Colonic mucosa (tissue), 4 donors: ENCODE data around the gene RFX2. TPM values are rescaled to one million over a fixed set of nuclear protein-coding genes. Genes with fewer than 3 reads are reported as not detected.

Experiments
- DNase-seq: peaks from one replicate; pipeline ENCODE4 v3.0.0-alpha.2; 2020
- H3K27ac ChIP-seq: fragments of 200-600 bp; one replicate; pipeline ENCODE4 v1.8.0; 2021
- H3K27me3 ChIP-seq: fragments of 200-600 bp; one replicate; pipeline ENCODE4 v1.8.0; 2021
- H3K36me3 ChIP-seq: fragments of 200-600 bp; one replicate; pipeline ENCODE4 v1.8.0; 2021
- H3K4me1 ChIP-seq: fragments of 200-600 bp; one replicate; pipeline ENCODE4 v1.8.0; 2021; ENCODE audit warnings: mild to moderate bottlenecking
- H3K4me3 ChIP-seq: fragments of 200-600 bp; one replicate; pipeline ENCODE4 v1.8.0; 2021
- H3K9ac ChIP-seq, 2 donors: one replicate each; pipeline ENCODE4 v1.7.0; 2013; ENCODE audit warnings: control low read depth in 2 of 2, low read depth in 2 of 2, low read length in 2 of 2
- H3K9me3 ChIP-seq: fragments of 200-600 bp; one replicate; pipeline ENCODE4 v1.8.0; 2021
- intact Hi-C: fragments of 100-400 bp; cut with DNase I; formaldehyde crosslinking; loops from one replicate; pipeline ENCODE4 v1.14.1; 2022
- total RNA-seq, 2 donors: library from RNA; stranded (reverse); fragmentation: NEBNext Ultra II Directional in 1 of 2; extraction: Animal tissue kit (Norgen Biotek cat#: 25700) in 1 of 2; gene quantifications; one replicate each; pipeline ENCODE4 v1.2.1, GENCODE V29; 2021
- TF ChIP-seq, protein P1 (sequence below): fragments of 200-600 bp; IDR thresholded peaks from one replicate; pipeline ENCODE4 v1.8.0; 2022; ENCODE audit warnings: antibody characterized with exemption, mild to moderate bottlenecking
- donor health status: healthy.
- donor health status: DM: no; HTN: no; CAD: no.
- donor health status: DM: no; HTN: no; CAD: no.

The RFX2 gene
- total RNA-seq, 2 donors from 2014 or later: 6.2 to 7.3 TPM

DNA sequence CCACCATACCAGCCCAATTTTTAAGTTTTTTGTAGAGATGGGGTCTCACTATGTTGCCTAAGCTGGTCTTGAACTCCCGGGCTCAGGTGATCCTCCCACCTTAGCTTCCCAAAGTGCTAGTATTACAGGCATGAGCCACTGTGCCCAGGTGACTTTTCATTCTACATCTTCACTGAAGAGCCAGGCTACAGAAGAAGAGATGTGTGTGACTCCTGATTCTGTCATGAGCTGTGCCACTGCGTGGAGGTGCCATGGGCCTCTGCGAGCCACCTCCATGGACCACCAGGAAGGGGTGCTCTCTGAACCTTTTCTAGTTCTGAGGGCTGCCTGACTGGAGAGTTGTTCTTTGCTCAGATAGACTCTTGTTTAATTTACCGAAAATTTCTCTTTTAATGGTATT lies 75.8 kb downstream of the RFX2 start:
- intact Hi-C loops: no loop called here
- H3K4me3 ChIP-seq: no peak overlapping the region
- H3K27me3 ChIP-seq: no peaks in the 10 kb centered on the region
- DNase-seq: no peak
- H3K27ac ChIP-seq: no peak overlapping the region
- TF ChIP-seq, protein P1, sequence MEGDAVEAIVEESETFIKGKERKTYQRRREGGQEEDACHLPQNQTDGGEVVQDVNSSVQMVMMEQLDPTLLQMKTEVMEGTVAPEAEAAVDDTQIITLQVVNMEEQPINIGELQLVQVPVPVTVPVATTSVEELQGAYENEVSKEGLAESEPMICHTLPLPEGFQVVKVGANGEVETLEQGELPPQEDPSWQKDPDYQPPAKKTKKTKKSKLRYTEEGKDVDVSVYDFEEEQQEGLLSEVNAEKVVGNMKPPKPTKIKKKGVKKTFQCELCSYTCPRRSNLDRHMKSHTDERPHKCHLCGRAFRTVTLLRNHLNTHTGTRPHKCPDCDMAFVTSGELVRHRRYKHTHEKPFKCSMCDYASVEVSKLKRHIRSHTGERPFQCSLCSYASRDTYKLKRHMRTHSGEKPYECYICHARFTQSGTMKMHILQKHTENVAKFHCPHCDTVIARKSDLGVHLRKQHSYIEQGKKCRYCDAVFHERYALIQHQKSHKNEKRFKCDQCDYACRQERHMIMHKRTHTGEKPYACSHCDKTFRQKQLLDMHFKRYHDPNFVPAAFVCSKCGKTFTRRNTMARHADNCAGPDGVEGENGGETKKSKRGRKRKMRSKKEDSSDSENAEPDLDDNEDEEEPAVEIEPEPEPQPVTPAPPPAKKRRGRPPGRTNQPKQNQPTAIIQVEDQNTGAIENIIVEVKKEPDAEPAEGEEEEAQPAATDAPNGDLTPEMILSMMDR: no peak
- H3K4me1 ChIP-seq: no peaks in the 10 kb centered on the region
- H3K9ac ChIP-seq: no peak overlapping the region
- no peaks in the 10 kb centered on the region for H3K36me3 ChIP-seq
- H3K9me3 ChIP-seq: no peaks in the 10 kb centered on the region

DNA sequence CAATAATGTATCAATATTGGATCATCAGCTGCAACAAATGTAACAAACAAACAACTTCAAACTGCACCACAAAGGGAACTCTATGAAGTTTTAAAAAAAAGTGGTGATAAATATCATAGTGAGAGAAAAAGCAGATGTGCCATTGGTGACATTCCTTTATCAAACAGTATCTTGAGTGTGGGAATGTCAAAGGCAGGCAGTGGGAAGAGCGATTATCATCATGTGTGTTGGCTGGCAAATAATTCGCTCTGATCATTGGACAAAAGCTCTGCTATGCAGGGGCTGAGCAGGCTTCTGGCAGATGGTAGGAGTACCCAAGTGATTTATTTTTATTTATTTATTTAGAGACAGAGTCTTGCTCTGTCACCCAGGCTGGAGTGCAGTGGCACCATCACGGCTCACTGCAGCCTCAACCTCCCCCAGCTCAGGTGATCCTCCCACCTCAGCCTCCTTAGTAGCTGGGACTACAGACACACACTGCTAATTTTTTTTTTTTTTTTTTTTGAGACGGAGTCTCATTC lies 76.5 kb downstream of the RFX2 start:
- Histone ChIP-seq H3K4me3 (no peak overlapping the region), H3K27me3 (no peaks in the 10 kb centered on the region), H3K27ac (no peak overlapping the region), H3K9ac (no peak overlapping the region), H3K36me3 (no peaks in the 10 kb centered on the region), H3K4me1 (no peaks in the 10 kb centered on the region), H3K9me3 (no peaks in the 10 kb centered on the region)
- intact Hi-C loops: no loop called here
- no peak for DNase-seq
- TF ChIP-seq, protein P1: no peak

DNA sequence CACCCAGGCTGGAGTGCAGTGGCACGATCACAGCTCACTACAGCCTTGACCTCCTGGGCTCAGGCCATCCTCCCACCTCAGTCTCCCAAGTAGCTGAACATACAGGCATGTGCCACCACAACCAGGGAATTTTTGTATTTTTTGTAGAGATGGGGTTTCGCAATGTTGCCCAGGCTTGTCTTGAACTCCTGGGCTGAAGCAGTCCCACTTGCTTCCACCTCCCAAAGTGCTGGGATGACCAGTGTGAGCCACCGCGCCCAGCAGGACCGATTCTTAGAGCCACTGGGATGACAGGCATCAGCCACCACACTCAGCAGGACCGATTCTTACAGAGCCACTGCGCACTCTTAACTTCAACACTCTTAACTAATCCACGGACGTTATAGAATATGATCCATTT lies 77.5 kb downstream of the RFX2 start:
- H3K4me3 ChIP-seq: no peak overlapping the region
- no peaks in the 10 kb centered on the region for H3K27me3 ChIP-seq
- no peaks in the 10 kb centered on the region for H3K9me3 ChIP-seq
- no peaks in the 10 kb centered on the region for H3K36me3 ChIP-seq
- no peaks in the 10 kb centered on the region for H3K4me1 ChIP-seq
- no peak for DNase-seq
- no peak overlapping the region for H3K9ac ChIP-seq
- intact Hi-C loops: no loop called here
- TF ChIP-seq, protein P1: no peak
- H3K27ac ChIP-seq: no peak overlapping the region

DNA sequence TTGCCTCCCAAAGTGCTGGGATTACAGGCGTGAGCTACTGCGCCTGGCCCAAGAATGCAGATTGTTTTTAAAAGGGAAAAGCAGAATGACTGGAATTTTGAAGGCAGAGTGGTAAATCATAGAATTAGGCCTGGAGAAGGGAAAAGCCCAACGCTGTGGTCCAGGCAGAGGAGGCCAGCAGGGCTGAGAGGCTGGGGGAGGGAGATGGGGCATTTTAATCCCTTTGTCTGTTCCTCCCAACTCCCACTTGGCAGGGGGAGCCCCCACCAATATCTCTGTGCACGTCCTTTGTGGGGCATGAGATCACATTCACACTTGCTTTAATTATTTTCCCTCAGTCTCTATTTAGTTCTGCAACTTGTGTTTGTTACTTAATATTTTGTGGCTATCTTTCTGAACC lies 77.9 kb downstream of the RFX2 start:
- TF ChIP-seq, protein P1: no peak
- H3K9me3 ChIP-seq: no peaks in the 10 kb centered on the region
- H3K27ac ChIP-seq: no peak overlapping the region
- H3K4me3 ChIP-seq: no peak overlapping the region
- no peak overlapping the region for H3K9ac ChIP-seq
- intact Hi-C loops: no loop called here
- H3K36me3 ChIP-seq: no peaks in the 10 kb centered on the region
- no peaks in the 10 kb centered on the region for H3K4me1 ChIP-seq
- no peaks in the 10 kb centered on the region for H3K27me3 ChIP-seq
- DNase-seq: no peak

DNA sequence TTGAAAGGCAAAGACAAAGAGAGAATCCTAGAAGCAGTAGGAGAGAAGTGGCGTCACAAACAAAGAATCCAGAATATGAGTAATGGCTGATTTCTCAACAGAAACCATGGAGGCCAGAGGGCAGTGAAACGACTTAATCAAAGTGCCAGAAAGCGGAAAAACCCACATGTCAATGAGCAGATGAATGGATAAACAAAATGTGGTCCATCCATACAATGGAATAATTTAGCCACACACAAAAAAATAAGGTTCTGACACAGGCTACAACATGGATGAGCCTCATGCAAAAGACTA lies 80.1 kb downstream of the RFX2 start:
- intact Hi-C loops: no loop called here
- TF ChIP-seq, protein P1: no peak

More for the DNA sequence above, 80.1 kb downstream of the RFX2 start:
- Histone ChIP-seq H3K4me1 (no peaks in the 10 kb centered on the region), H3K9ac (no peak overlapping the region), H3K9me3 (no peaks in the 10 kb centered on the region), H3K27me3 (no peaks in the 10 kb centered on the region), H3K36me3 (no peaks in the 10 kb centered on the region), H3K27ac (no peak overlapping the region), H3K4me3 (no peak overlapping the region)
- no peak for DNase-seq
